HepG2 (cell line): Measurements from ENCODE around the gene CTDNEP1.

Experiments used
- AHR ChIP-seq: IDR thresholded peaks from 2 replicates; pipeline ENCODE4 v1.6.1; 2018; ENCODE audit warnings: missing genetic modification reagents, missing compliant biosample characterization
- EHMT2 ChIP-seq: fragments of 200-600 bp; sonication (generic); IDR thresholded peaks from 2 replicates; pipeline ENCODE4 v1.7.0; 2017; ENCODE audit warnings: antibody characterized with exemption, low read depth, low read length, borderline replicate concordance
- HNRNPUL1 ChIP-seq: fragments of 200-400 bp; formaldehyde crosslinking; IDR thresholded peaks from 2 replicates; pipeline ENCODE4 v1.6.1; 2017; ENCODE audit warnings: low read depth, mild to moderate bottlenecking, low read length, moderate library complexity
- JDP2 ChIP-seq: sonication (generic); formaldehyde crosslinking; IDR thresholded peaks from 2 replicates; pipeline ENCODE4 v1.8.1; 2022; ENCODE audit warnings: missing genetic modification reagents, borderline replicate concordance
- JUN ChIP-seq: sonication (generic); formaldehyde crosslinking; IDR thresholded peaks from 2 replicates; pipeline ENCODE4 v1.4.0; 2020; ENCODE audit warnings: mild to moderate bottlenecking, missing genetic modification reagents
- MEIS2 ChIP-seq: sonication (generic); formaldehyde crosslinking; IDR thresholded peaks from 2 replicates; pipeline ENCODE4 v1.9.0; 2021; ENCODE audit warnings: mild to moderate bottlenecking, missing genetic modification reagents
- ZNF121 ChIP-seq: sonication (generic); formaldehyde crosslinking; IDR thresholded peaks from 2 replicates; pipeline ENCODE4 v1.5.0; 2020; ENCODE audit warnings: mild to moderate bottlenecking, missing genetic modification reagents
- TF ChIP-seq, protein P1 (sequence below): IDR thresholded peaks from 2 replicates; pipeline ENCODE4 v1.6.1; 2016; ENCODE audit warnings: low read depth
- TF ChIP-seq, protein P2 (sequence below): IDR thresholded peaks from 2 replicates; pipeline ENCODE4 v1.6.1; 2012; ENCODE audit warnings: inconsistent platforms
- TF ChIP-seq, protein P3 (sequence below): IDR thresholded peaks from 2 replicates; pipeline ENCODE4 v1.6.1; 2016; ENCODE audit warnings: low read depth, borderline replicate concordance

GRCh38 chr17:7262192-7262934, 10.8 kb upstream of the CTDNEP1 start, which contains the start of gene CLDN7:
- no peak for TF ChIP-seq ZNF121
- TF ChIP-seq MEIS2, result no peak
- no peak for TF ChIP-seq JUN (CRISPR knock-in tag)
- no peak for TF ChIP-seq EHMT2
- no peak for TF ChIP-seq HNRNPUL1
- TF ChIP-seq, protein P1, sequence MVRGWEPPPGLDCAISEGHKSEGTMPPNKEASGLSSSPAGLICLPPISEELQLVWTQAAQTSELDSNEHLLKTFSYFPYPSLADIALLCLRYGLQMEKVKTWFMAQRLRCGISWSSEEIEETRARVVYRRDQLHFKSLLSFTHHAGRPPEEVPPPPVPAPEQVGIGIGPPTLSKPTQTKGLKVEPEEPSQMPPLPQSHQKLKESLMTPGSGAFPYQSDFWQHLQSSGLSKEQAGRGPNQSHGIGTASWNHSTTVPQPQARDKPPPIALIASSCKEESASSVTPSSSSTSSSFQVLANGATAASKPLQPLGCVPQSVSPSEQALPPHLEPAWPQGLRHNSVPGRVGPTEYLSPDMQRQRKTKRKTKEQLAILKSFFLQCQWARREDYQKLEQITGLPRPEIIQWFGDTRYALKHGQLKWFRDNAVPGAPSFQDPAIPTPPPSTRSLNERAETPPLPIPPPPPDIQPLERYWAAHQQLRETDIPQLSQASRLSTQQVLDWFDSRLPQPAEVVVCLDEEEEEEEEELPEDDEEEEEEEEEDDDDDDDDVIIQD, result no peak
- TF ChIP-seq AHR (CRISPR knock-in tag), result no peak
- TF ChIP-seq, protein P2, sequence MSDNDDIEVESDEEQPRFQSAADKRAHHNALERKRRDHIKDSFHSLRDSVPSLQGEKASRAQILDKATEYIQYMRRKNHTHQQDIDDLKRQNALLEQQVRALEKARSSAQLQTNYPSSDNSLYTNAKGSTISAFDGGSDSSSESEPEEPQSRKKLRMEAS, result no peak
- TF ChIP-seq, protein P3, sequence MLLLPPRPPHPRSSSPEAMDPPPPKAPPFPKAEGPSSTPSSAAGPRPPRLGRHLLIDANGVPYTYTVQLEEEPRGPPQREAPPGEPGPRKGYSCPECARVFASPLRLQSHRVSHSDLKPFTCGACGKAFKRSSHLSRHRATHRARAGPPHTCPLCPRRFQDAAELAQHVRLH (CRISPR knock-in tag), result no peak
- TF ChIP-seq JDP2 (CRISPR knock-in tag), result no peak
